HT1080 (cell line): Measurements from ENCODE around the gene KRT85. TPM values are rescaled to one million over a fixed set of nuclear protein-coding genes. Genes with fewer than 3 reads are reported as not detected.
"Not testable (repeated sequence)": the region's sequence is repeated elsewhere in the genome, so short reads cannot be mapped to it uniquely, and the experiment has no call there.

ENCODE experiments used
- DNase-seq: peaks from one replicate; pipeline ENCODE4 v3.0.0-alpha.2; 2015; ENCODE audit warnings: low read depth
- total RNA-seq: library from RNA; depleted of rRNA; stranded (reverse); fragments of >200 nt; shearing (Covaris generic); gene quantifications from 2 replicates; pipeline ENCODE4 v1.2.3, GENCODE V29; 2014

Gene KRT85
- total RNA-seq, 1 experiment from 2014 or later, result not detected

GRCh38 chr12:52350786-52351185 lies 16.5 kb downstream of the KRT85 start:
- no peak for DNase-seq

GRCh38 chr12:52350021-52350620 lies 17.2 kb downstream of the KRT85 start:
- DNase-seq, result no peak

GRCh38 chr12:52349196-52349595 lies 18.1 kb downstream of the KRT85 start:
- DNase-seq, result peak; percentile 65

- DNase-seq, result no peak
These were observed 19.4 kb downstream of the KRT85 start for GRCh38 chr12:52347551-52348510.

GRCh38 chr12:52347016-52347415 lies 20.3 kb downstream of the KRT85 start:
- no peak for DNase-seq

GRCh38 chr12:52346593-52346992 lies 20.7 kb downstream of the KRT85 start:
- DNase-seq, result no peak

- not testable (repeated sequence) for DNase-seq
These were observed 22.2 kb downstream of the KRT85 start for GRCh38 chr12:52345041-52345440.

- DNase-seq, result no peak
These were observed 23.2 kb downstream of the KRT85 start for GRCh38 chr12:52344111-52344510.

- no peak for DNase-seq
These were observed 23.7 kb downstream of the KRT85 start for GRCh38 chr12:52343550-52343949.

GRCh38 chr12:52342781-52343490 lies 24.3 kb downstream of the KRT85 start:
- DNase-seq, result no peak

- no peak for DNase-seq
These were observed 26.2 kb downstream of the KRT85 start for GRCh38 chr12:52341066-52341580.

GRCh38 chr12:52338241-52338960 lies 28.9 kb downstream of the KRT85 start:
- DNase-seq, result no peak

- DNase-seq, result no peak
These were observed 30.2 kb downstream of the KRT85 start for GRCh38 chr12:52337054-52337453.

GRCh38 chr12:52336641-52337040 lies 30.6 kb downstream of the KRT85 start:
- no peak for DNase-seq

GRCh38 chr12:52335598-52336262 lies 31.6 kb downstream of the KRT85 start:
- DNase-seq, result no peak

GRCh38 chr12:52334185-52334584 lies 33.1 kb downstream of the KRT85 start:
- no peak for DNase-seq

GRCh38 chr12:52333321-52333720 lies 34.0 kb downstream of the KRT85 start:
- DNase-seq, result no peak

GRCh38 chr12:52332381-52332780 lies 34.9 kb downstream of the KRT85 start:
- no peak for DNase-seq

GRCh38 chr12:52331833-52332232 lies 35.4 kb downstream of the KRT85 start:
- no peak for DNase-seq

GRCh38 chr12:52331039-52331438 lies 36.2 kb downstream of the KRT85 start:
- no peak for DNase-seq
